ENCODE results near the gene POLE2. TPM values are rescaled to one million over a fixed set of nuclear protein-coding genes. Genes with fewer than 3 reads are reported as not detected.

Gene POLE2
- total RNA-seq, 2 experiments from 2014 or later = 1.2 to 1.4 TPM

DNA sequence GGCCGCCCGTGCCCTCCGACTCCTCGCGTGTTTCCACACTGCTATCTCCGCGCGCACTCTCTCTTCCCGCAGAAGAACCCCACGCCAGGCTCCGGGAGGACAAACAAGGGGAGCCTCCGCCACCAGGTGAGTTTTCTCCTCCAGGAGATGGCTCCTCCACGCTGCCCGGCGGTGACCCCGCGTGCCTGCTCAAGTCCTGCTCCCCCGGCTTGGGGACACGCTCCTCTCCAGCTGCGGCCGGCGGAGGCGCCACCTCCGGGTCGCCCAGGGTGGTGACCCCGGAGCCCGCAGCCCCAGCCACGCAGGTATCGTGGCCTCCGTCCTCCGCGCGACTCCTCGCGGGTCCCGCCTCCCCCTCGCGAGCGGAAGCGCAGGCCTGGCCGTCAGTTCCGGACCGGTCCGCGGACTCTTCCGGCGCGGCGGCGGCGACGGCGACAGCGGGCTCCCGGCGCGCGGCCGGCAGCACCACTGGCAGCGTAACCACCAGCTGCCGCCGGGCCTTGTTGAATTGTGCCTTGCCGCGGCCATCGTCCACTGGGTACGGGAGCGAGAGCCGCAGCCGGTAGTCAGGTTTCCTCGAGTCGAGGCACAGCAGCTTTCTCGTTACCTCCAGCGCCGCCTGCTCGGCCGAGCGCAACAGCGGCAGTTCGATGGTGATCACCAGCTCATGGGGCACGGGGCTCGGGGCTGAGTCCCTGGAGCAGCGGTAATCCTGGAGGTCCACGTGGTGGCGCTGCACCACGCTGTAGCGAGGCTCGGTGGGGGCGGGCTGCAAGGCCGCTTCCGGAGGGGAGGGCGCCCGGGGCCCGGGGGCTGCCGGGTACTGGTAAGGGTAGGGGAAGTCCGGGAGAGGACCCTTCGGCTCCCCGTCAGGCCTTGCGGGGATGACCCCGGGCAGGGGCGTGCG is 54.1 kb downstream of the POLE2 start:
- ATAC-seq (ENCODE audit: poor library complexity) (peak; percentile 82), DNase-seq (peak; percentile 89 to 97 (median 93))
- Mint-ChIP-seq H3K9me3 (no peaks in the 10 kb centered on the region), H3K4me3 (peak overlapping the region; percentile 98), H3K36me3 (ENCODE audit: low read depth) (peaks cover 44% of the 10 kb centered on the region), H3K27me3 (no peaks in the 10 kb centered on the region), H3K4me1 (ENCODE audit: low read depth) (peaks cover 46% of the 10 kb centered on the region), H3K27ac (peak overlapping the region; percentile 83)
- Histone ChIP-seq H3K4me3 (ENCODE audit: low read length) (peak overlapping the region; percentile 83), H3K4me1 (ENCODE audit: insufficient read depth, low read length) (peaks cover 51% of the 10 kb centered on the region), H3K27me3 (ENCODE audit: control insufficient read depth in 1 of 2, insufficient read depth in 2 of 2, low read length in 2 of 2) (no peaks in the 10 kb centered on the region), H3K27ac (ENCODE audit: low read depth in 1 of 2, low read length in 2 of 2) (peak overlapping the region; percentile 97 to 99), H3K9me3 (ENCODE audit: control insufficient read depth in 1 of 2, insufficient read depth in 1 of 2, low read length in 2 of 2) (no peaks in the 10 kb centered on the region), H3K36me3 (ENCODE audit: insufficient read depth, low read length) (peaks cover 7% of the 10 kb centered on the region)
- ChIA-PET CTCF (interaction anchor here (0.6 to 5.2 kb wide), 32 partner anchors 11 to 429 kb away, joined by 3 to 168 read pairs (median 4); partner anchors contain the start of genes KLHDC1, KLHDC2, LRR1 and MGAT2), POLR2A (interaction anchor here (0.5 to 8.6 kb wide), 32 partner anchors 12 to 678 kb away, joined by 3 to 350 read pairs (median 4); partner anchors contain the start of genes DMAC2L, KLHDC1, KLHDC2 and L2HGDH)
- peak; percentile 86 for TF ChIP-seq CTCF (IDR thresholded peaks at IDR 0.05)
- intact Hi-C loops (cut with DNase I, micrococcal nuclease) = loop anchor here (1.0 to 5.0 kb wide), 10 partner anchors 13 to 898 kb away; partner anchors contain the start of genes MGAT2 (in 2 of the 2), RPL36AL (in 2 of the 2), RPS29 (in 2 of the 2) and KLHDC1 (in 1 of the 2)

- DNase-seq = peak in 4 of 14 experiments; percentile 22 to 76 (median 58)
Measured at GRCh38 chr14:49623941-49624839, 63.8 kb downstream of the POLE2 start.

More at GRCh38 chr14:49623941-49624839, 63.8 kb downstream of the POLE2 start:
- Mint-ChIP-seq H3K27ac (peak overlapping the region; percentile 100), H3K9me3 (no peaks in the 10 kb centered on the region), H3K4me1 (ENCODE audit: low read depth) (peaks cover 65% of the 10 kb centered on the region), H3K36me3 (ENCODE audit: low read depth) (peaks cover 38% of the 10 kb centered on the region), H3K27me3 (no peaks in the 10 kb centered on the region), H3K4me3 (peak overlapping the region; percentile 99)
- ATAC-seq (ENCODE audit: poor library complexity) = no peak
- H3K4me1 ChIP-seq (ENCODE audit: insufficient read depth, low read length) = peaks cover 24% of the 10 kb centered on the region
- H3K27me3 ChIP-seq (ENCODE audit: control insufficient read depth in 1 of 2, insufficient read depth in 2 of 2, low read length in 2 of 2) = no peaks in the 10 kb centered on the region
- ChIA-PET CTCF (interaction anchor here (0.8 to 7.4 kb wide), 5 partner anchors 9 to 908 kb away, joined by 3 to 168 read pairs (median 5); partner anchors contain the start of genes DNAAF2, KLHDC2 and MAP4K5), POLR2A (interaction anchor here (0.7 to 6.2 kb wide), 7 partner anchors 10 to 193 kb away, joined by 3 to 350 read pairs (median 6); partner anchors contain the start of genes DNAAF2, KLHDC2, LRR1 and RPS29)
- intact Hi-C loops (cut with DNase I, micrococcal nuclease) = loop anchor here in 1 of 2 experiments (5.0 kb wide), 2 partner anchors 493 to 688 kb away; partner anchors contain the start of genes DMAC2L, L2HGDH and VCPKMT
- no peaks in the 10 kb centered on the region for H3K9me3 ChIP-seq (ENCODE audit: control insufficient read depth in 1 of 2, insufficient read depth in 1 of 2, low read length in 2 of 2)
- TF ChIP-seq CTCF (IDR thresholded peaks at IDR 0.05) = no peak
- no peak overlapping the region for H3K4me3 ChIP-seq (ENCODE audit: low read length)
- H3K27ac ChIP-seq (ENCODE audit: low read depth in 1 of 2, low read length in 2 of 2) = peak overlapping the region; percentile 29 to 39
- H3K36me3 ChIP-seq (ENCODE audit: insufficient read depth, low read length) = peaks cover 6% of the 10 kb centered on the region

Measured in CD4-positive, alpha-beta T cell (primary cell).